Loucy (cell line): ENCODE data around the gene SH2D4B.
A peak's percentile ranks its signal among the peaks of the same experiment; 100 is the strongest.

Experiments
- H2AFZ ChIP-seq: fragments of 200-600 bp; sonication (generic); 2 replicates; pipeline ENCODE4 v1.6.0; 2016; ENCODE audit warnings: antibody characterized with exemption, mild to moderate bottlenecking, low read length, moderate library complexity
- H3F3A ChIP-seq: fragments of 200-600 bp; 2 replicates; pipeline ENCODE4 v1.6.0; 2016; ENCODE audit warnings: antibody characterized with exemption, low read depth, mild to moderate bottlenecking
- H3K27me3 ChIP-seq: fragments of 200-600 bp; sonication (generic); 2 replicates; pipeline ENCODE4 v1.6.1; 2014; ENCODE audit warnings: low read length, mild to moderate bottlenecking; ENCODE audit not compliant: insufficient read depth, poor library complexity, severe bottlenecking
- H3K36me3 ChIP-seq: fragments of 200-600 bp; sonication (generic); 2 replicates; pipeline ENCODE4 v1.6.1; 2016; ENCODE audit warnings: low read length; ENCODE audit not compliant: insufficient read depth
- H3K4me1 ChIP-seq: fragments of 200-600 bp; sonication (generic); 2 replicates; pipeline ENCODE4 v1.5.1; 2014; ENCODE audit warnings: low read length, mild to moderate bottlenecking; ENCODE audit not compliant: insufficient read depth, poor library complexity, severe bottlenecking
- H3K4me2 ChIP-seq: fragments of 200-600 bp; sonication (generic); 2 replicates; pipeline ENCODE4 v1.6.0; 2014; ENCODE audit warnings: antibody characterized with exemption, low read length, low read depth, mild to moderate bottlenecking; ENCODE audit not compliant: poor library complexity, severe bottlenecking
- H3K4me3 ChIP-seq: fragments of 200-600 bp; sonication (generic); 2 replicates; pipeline ENCODE4 v1.5.1; 2014; ENCODE audit warnings: low read length, mild to moderate bottlenecking, mixed read lengths; ENCODE audit not compliant: poor library complexity, severe bottlenecking
- H3K79me2 ChIP-seq: fragments of 200-600 bp; sonication (generic); 2 replicates; pipeline ENCODE4 v1.6.1; 2014; ENCODE audit warnings: low read length; ENCODE audit not compliant: insufficient read depth
- H3K9ac ChIP-seq: fragments of 200-600 bp; sonication (generic); 2 replicates; pipeline ENCODE4 v1.6.0; 2014; ENCODE audit warnings: mild to moderate bottlenecking, low read depth, low read length, moderate library complexity; ENCODE audit not compliant: poor library complexity, severe bottlenecking
- H3K9me2 ChIP-seq: fragments of 200-600 bp; sonication (generic); replicated peaks from 2 replicates; pipeline ENCODE4 v1.6.1; 2016; ENCODE audit warnings: low read depth, low read length, mixed read lengths
- H3K9me3 ChIP-seq: fragments of 200-600 bp; sonication (generic); 2 replicates; pipeline ENCODE4 v1.6.1; 2014; ENCODE audit warnings: mild to moderate bottlenecking, antibody characterized with exemption, low read length, low read depth; ENCODE audit not compliant: insufficient read depth
- H4K20me1 ChIP-seq: fragments of 200-600 bp; sonication (generic); 2 replicates; pipeline ENCODE4 v1.6.0; 2014; ENCODE audit warnings: antibody characterized with exemption, low read length, mild to moderate bottlenecking; ENCODE audit not compliant: insufficient read depth, poor library complexity, severe bottlenecking
- CTCF ChIP-seq: fragments of 200-600 bp; sonication (generic); conservative IDR thresholded peaks from 2 replicates; pipeline ENCODE4 v1.5.1; 2014; ENCODE audit warnings: mild to moderate bottlenecking, antibody characterized with exemption, low read length
- EZH2phosphoT487 ChIP-seq: fragments of 200-600 bp; IDR thresholded peaks from 2 replicates; pipeline ENCODE4 v1.6.1; 2018; ENCODE audit warnings: antibody characterized with exemption, mild to moderate bottlenecking, moderate library complexity, borderline replicate concordance

The SH2D4B gene

GRCh38 chr10:80569131-80569895 is 31.6 kb downstream of the SH2D4B start:
- TF ChIP-seq EZH2phosphoT487 (no peak), CTCF (no peak)
- no peaks in the 10 kb centered on the region for H3K9me2 ChIP-seq
- H3K9me3 ChIP-seq: no peaks in the 10 kb centered on the region
- H3K4me1 ChIP-seq: no peaks in the 10 kb centered on the region
- no peak overlapping the region for H2AFZ ChIP-seq
- H3K27me3 ChIP-seq: no peaks in the 10 kb centered on the region
- H3K4me3 ChIP-seq: no peak overlapping the region
- no peaks in the 10 kb centered on the region for H3K36me3 ChIP-seq
- no peak overlapping the region for H3K4me2 ChIP-seq
- no peaks in the 10 kb centered on the region for H4K20me1 ChIP-seq
- no peaks in the 10 kb centered on the region for H3F3A ChIP-seq
- no peaks in the 10 kb centered on the region for H3K79me2 ChIP-seq
- no peak overlapping the region for H3K9ac ChIP-seq

- TF ChIP-seq EZH2phosphoT487 (no peak), CTCF (no peak)
- H4K20me1 ChIP-seq: no peaks in the 10 kb centered on the region
- H3F3A ChIP-seq: no peaks in the 10 kb centered on the region
- H3K9me2 ChIP-seq: no peaks in the 10 kb centered on the region
- no peak overlapping the region for H2AFZ ChIP-seq
- no peak overlapping the region for H3K4me3 ChIP-seq
- H3K9me3 ChIP-seq: no peaks in the 10 kb centered on the region
- no peaks in the 10 kb centered on the region for H3K36me3 ChIP-seq
- no peak overlapping the region for H3K9ac ChIP-seq
- H3K4me1 ChIP-seq: no peaks in the 10 kb centered on the region
- H3K4me2 ChIP-seq: no peak overlapping the region
- no peaks in the 10 kb centered on the region for H3K79me2 ChIP-seq
- no peaks in the 10 kb centered on the region for H3K27me3 ChIP-seq
Measured at GRCh38 chr10:80571352-80571751, 33.6 kb downstream of the SH2D4B start.

- H3K27me3 ChIP-seq: no peaks in the 10 kb centered on the region
- H3K4me2 ChIP-seq: peak overlapping the region; percentile 28
- H3K36me3 ChIP-seq: no peaks in the 10 kb centered on the region
- H3K9me2 ChIP-seq: no peaks in the 10 kb centered on the region
- H3K4me3 ChIP-seq: no peak overlapping the region
- H3K9ac ChIP-seq: no peak overlapping the region
- no peaks in the 10 kb centered on the region for H3K79me2 ChIP-seq
- peaks cover 23% of the 10 kb centered on the region for H3K4me1 ChIP-seq
- no peaks in the 10 kb centered on the region for H3K9me3 ChIP-seq
- H4K20me1 ChIP-seq: no peaks in the 10 kb centered on the region
- peak overlapping the region; percentile 77 for H2AFZ ChIP-seq
- no peaks in the 10 kb centered on the region for H3F3A ChIP-seq
- TF ChIP-seq EZH2phosphoT487 (no peak), CTCF (no peak)
Measured at GRCh38 chr10:80579181-80579763, 41.6 kb downstream of the SH2D4B start.
